NCI-H146 (cell line): ENCODE results near the gene ERLIN1.
"Not testable (repeated sequence)": the region's sequence is repeated elsewhere in the genome, so short reads cannot be mapped to it uniquely, and the experiment has no call there.

ENCODE experiments used
- DNase-seq: peaks from one replicate; lab custom pipeline; 2025; lab: John Stamatoyannopoulos, UW

ERLIN1 gene

DNA sequence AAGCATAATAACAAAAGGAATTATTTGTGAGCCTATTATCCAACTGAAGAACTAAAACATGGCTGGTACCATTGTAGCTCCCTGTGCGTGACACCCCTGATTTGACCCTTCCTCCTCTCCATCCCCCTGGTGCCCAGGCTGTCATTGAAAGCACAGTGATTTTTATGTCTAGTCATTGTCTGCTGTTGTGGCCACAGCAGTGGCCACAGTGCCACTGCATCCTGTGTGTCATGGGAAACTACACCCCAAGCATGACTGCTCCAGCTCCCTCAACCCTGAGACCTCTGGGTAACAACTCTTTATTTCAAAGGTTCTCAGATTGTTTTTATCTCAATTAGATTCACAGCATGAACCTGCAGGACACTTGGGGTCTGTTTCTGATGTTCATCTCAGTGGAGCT lies 52.0 kb downstream of the ERLIN1 start:
- no peak for DNase-seq

- no peak for DNase-seq
Observed at GRCh38 chr10:100132427-100132826, 53.4 kb downstream of the ERLIN1 start.

- DNase-seq, result no peak
Observed at GRCh38 chr10:100131571-100131970, 54.3 kb downstream of the ERLIN1 start.

- no peak for DNase-seq
Observed at GRCh38 chr10:100130831-100131230, 55.0 kb downstream of the ERLIN1 start.

DNA sequence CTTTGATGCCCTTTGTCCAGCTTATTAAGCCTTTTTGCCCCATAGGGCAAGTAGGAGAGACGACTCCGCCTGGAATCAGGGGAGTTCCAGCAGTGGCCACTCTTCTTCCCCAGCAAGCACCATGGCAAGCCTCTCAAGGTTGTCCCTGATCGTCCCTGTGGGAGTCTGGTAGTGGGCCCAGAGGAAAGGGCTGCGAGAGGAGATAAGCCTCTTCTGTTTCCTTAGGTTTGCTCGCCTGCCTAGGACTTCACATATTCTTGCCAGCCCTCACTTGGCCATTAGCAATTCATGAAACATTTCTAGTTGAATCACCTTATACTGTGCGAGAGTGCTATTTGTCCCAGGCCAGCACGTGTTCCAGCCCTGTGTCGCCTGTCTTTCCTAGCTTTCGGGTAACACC lies 56.4 kb downstream of the ERLIN1 start:
- no peak for DNase-seq

DNA sequence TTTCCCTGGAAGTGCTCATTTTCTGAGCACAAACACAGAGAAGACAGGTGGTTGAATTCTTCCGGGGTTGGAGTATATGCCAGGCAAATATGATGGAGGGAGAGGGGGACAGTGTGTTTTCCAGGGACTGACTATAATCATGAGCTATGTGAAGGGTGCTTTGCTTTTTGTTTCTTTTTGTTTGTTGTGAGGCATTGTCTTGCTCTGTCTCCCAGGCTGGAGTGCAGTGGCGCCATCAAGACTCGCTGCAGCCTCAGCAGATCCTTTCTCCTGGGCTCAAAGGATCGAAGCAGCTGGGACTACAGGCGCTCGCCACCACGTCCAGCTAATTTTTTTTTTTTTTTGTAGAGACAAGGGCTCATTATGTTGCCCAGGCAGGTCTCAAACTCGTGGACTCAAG lies 56.9 kb downstream of the ERLIN1 start:
- DNase-seq, result peak; percentile 10

GRCh38 chr10:100125335-100125734 lies 60.5 kb downstream of the ERLIN1 start:
- not testable (repeated sequence) for DNase-seq

GRCh38 chr10:100124097-100124496 lies 61.7 kb downstream of the ERLIN1 start:
- DNase-seq, result no peak

DNA sequence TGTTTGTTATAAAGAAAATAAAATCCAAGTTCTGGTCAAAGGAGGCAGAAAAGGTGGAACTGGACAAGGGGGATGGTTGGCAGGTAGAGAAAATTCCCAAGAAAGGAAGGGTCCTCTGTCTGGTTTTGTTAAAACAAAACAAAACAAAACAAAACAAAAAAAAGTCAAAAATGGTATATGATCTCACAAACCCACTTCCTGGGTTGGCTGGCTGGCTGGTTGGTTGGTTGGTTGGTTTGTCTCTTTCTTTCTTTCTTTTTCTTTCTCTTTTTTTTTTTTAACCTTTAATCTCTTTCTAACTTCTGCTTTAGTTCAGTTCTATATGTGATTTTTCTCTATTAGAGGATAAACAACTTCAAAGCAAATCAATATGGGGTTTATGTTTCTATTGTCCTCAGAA lies 63.0 kb downstream of the ERLIN1 start:
- DNase-seq, result no peak

GRCh38 chr10:100120550-100120949 lies 65.3 kb downstream of the ERLIN1 start:
- DNase-seq, result no peak

DNA sequence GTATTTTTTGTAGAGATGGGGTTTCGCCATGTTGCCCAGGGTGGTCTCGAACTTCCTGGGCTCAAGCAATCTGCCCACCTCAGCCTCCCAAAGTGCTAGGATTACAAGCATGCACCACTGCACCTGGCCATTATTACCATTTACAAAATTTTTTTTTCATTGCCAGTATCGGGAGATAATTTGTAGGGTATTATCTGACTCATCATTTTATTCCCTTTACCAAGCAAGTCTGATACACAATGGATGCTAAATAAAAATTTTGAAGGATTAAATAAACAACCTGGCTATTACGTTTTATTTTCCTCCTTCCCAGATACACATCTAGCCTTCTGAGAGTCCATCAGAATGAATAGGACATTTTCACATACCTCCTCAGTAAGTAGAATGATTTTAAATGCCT lies 66.1 kb downstream of the ERLIN1 start:
- no peak for DNase-seq

DNA sequence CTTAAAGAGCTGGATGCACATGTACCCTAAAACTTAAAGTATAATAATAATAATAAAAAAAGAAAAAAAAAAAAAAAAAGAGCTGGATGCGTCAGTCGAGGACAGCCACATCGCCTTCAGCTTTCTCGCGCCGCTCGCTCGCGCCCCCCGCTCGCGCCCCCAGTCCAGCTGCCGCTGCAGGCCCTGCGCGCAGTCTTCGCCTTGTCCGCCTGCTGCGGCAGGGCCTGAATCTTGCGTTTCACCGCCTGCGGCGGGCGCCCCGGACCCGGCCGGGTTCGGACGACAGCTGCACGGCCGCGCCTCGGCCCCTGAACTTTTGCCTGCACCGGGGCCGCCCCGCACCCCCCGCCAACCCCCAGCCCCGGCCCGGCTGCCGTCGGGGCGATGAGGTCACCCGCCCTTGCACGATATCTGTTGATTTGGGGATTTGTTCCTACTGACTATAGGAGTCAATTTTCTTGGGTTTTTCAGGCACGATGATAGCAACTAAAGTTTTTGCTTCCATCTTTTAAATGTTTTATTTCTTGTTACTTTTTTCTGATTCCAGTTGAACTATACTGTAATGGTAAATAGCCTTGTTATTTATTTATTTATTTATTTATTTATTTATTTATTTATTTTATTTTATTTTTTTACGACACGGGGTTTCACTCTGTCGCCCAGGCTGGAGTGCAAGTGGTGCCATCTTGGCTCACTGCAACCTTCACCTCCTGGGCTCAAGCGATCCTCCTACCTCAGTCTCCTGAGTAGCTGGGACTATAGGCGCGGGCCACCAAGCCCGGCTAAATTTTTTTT lies 70.7 kb downstream of the ERLIN1 start:
- peak; percentile 13 for DNase-seq

GRCh38 chr10:100114460-100114859 lies 71.4 kb downstream of the ERLIN1 start:
- DNase-seq, result no peak

GRCh38 chr10:100109670-100110069 lies 76.2 kb downstream of the ERLIN1 start:
- peak; percentile 13 for DNase-seq

DNA sequence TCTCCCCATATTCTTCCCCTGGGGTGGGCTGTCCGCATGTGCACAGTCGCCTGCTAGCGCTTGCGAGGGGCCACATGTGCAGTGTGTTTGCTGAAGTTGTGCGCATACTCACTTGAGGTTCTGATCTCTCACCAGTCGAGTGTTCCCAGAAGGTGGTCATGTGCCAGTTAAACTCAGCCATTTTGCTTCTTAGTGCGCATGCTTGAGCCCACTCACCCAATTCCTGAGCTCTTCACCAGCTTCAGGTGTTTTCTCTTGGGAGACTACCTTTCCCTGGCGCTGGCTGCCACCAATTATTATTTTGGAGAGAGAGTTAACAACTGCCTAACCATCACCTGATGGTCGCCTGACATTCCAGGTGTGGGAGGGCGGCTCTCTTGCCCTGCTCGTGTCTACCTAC lies 79.0 kb downstream of the ERLIN1 start:
- no peak for DNase-seq

DNA sequence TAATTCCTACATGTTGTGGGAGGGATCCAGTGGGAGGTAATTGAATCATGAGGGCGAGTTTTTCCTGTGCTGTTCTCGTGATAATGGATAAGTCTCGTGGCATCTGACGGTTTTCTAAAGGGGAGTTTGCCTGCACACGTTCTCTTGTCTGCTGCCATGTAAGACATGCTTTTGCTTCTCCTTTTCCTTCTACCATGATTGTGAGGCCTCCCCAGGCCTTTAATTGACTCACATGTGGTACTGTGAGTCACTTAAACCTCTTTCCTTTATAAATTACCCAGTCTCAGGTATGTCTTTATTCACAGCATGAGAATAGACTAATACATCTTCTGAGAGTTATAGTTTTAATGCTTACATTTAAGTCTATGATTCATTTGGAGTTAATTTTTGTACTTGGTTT lies 81.5 kb downstream of the ERLIN1 start:
- DNase-seq, result no peak

DNA sequence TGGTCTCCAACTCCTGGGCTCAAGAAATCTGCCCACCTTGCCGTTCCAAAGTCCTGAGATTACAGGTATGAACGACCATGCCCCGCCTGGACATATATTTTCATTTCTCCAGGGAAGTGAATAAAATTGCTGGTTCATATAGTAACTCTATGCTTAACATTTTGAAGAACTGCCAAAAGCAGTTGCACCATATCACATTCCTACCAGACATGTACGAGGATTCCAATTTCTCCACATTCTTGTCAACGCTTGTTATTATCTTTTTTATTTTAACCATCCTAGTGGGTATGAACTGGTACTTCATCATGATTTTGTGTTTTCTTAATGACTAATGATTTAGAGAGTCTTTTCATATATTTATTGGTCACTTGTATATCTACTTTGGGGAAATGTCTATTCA lies 82.2 kb downstream of the ERLIN1 start:
- no peak for DNase-seq

- peak; percentile 13 for DNase-seq
Observed at GRCh38 chr10:100101192-100102076, 84.4 kb downstream of the ERLIN1 start.

DNA sequence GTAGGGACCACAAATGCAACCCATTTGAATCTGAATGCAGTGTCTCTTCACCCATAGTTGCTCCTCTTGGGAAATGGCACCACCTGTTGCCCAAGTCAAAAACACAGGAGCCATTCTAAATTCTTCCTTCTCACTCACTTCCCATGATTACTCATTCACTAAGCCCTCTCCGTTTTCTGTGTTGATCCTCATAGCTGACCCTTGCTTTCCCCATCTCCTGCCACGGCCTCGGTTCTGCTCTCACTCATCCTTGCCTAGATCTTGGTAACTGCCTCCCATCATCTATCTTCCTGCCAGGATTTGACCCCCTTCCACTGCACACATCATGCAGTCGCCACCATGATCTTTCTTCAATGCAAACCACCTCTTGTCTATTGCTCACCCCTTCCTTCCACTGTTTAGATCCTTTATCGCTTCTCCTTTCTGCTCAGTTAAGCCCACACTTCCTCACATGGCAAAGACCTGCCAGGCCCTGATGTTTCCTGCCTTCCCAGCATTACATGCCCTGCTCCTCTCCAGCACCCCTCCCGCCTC lies 85.1 kb downstream of the ERLIN1 start:
- peak; percentile 19 for DNase-seq
